Osteocyte (in vitro differentiated cells): ENCODE data around the gene EPHX1. TPM values are rescaled to one million over a fixed set of nuclear protein-coding genes. Genes with fewer than 3 reads are reported as not detected.

Source experiments
- DNase-seq: peaks from one replicate; pipeline ENCODE4 v3.0.0; 2021; ENCODE audit warnings: mixed read lengths; ENCODE audit not compliant: unreplicated experiment; ENCODE audit errors: extremely low spot score
- H3K27ac Mint-ChIP-seq: one replicate; pipeline ENCODE4 v1.8.0; 2021; ENCODE audit warnings: mild to moderate bottlenecking, mixed read lengths; ENCODE audit not compliant: unreplicated experiment
- H3K27me3 Mint-ChIP-seq: one replicate; pipeline ENCODE4 v1.8.0; 2021; ENCODE audit warnings: mixed read lengths; ENCODE audit not compliant: unreplicated experiment
- H3K36me3 Mint-ChIP-seq: one replicate; pipeline ENCODE4 v1.8.0; 2021; ENCODE audit warnings: mixed read lengths; ENCODE audit not compliant: unreplicated experiment
- H3K4me1 Mint-ChIP-seq: one replicate; pipeline ENCODE4 v1.8.0; 2021; ENCODE audit warnings: mixed read lengths; ENCODE audit not compliant: unreplicated experiment
- H3K4me3 Mint-ChIP-seq: one replicate; pipeline ENCODE4 v1.8.0; 2021; ENCODE audit warnings: mild to moderate bottlenecking, moderate library complexity, mixed read lengths; ENCODE audit not compliant: unreplicated experiment
- H3K9me3 Mint-ChIP-seq: one replicate; pipeline ENCODE4 v1.8.0; 2021; ENCODE audit warnings: mixed read lengths; ENCODE audit not compliant: unreplicated experiment
- total RNA-seq: library from RNA; stranded (reverse); gene quantifications from 2 replicates; pipeline ENCODE4 v1.2.1, GENCODE V29; 2021
- TF ChIP-seq, protein P1 (sequence below): fragments of 200-600 bp; sonication (generic); IDR thresholded peaks from 2 replicates; pipeline ENCODE4 v1.5.0; 2021; ENCODE audit warnings: antibody characterized with exemption, mild to moderate bottlenecking, moderate library complexity

The EPHX1 gene
- total RNA-seq, 1 donor from 2014 or later, result 32.3 TPM

GRCh38 chr1:225862581-225862950 is 52.6 kb downstream of the EPHX1 start:
- Mint-ChIP-seq H3K9me3 (no peaks in the 10 kb centered on the region), H3K4me1 (peaks cover 15% of the 10 kb centered on the region), H3K27ac (no peak overlapping the region), H3K4me3 (no peak overlapping the region), H3K36me3 (peaks cover 27% of the 10 kb centered on the region), H3K27me3 (no peaks in the 10 kb centered on the region)
- TF ChIP-seq, protein P1, sequence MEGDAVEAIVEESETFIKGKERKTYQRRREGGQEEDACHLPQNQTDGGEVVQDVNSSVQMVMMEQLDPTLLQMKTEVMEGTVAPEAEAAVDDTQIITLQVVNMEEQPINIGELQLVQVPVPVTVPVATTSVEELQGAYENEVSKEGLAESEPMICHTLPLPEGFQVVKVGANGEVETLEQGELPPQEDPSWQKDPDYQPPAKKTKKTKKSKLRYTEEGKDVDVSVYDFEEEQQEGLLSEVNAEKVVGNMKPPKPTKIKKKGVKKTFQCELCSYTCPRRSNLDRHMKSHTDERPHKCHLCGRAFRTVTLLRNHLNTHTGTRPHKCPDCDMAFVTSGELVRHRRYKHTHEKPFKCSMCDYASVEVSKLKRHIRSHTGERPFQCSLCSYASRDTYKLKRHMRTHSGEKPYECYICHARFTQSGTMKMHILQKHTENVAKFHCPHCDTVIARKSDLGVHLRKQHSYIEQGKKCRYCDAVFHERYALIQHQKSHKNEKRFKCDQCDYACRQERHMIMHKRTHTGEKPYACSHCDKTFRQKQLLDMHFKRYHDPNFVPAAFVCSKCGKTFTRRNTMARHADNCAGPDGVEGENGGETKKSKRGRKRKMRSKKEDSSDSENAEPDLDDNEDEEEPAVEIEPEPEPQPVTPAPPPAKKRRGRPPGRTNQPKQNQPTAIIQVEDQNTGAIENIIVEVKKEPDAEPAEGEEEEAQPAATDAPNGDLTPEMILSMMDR, result no peak
- DNase-seq, result no peak

DNA sequence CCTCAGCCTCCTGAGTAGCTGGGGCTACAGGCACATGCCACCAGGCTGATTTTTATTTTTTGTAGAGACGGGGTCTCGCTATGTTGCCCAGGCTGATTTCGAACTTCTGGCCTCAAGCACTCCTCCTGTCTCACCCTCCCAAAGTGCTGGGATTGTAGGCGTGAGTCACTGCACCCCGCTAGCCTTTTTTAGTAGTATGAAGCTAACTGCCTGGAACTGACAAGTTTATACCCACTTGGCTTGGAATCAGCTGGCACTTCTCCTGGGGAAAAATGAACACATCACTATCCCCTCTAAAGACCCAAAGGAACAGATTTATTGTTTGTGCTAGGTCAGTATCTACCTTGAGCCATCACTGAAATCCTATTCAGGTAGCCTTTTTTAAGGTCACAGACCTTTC is 53.2 kb downstream of the EPHX1 start:
- H3K27me3 Mint-ChIP-seq, result no peaks in the 10 kb centered on the region
- H3K4me3 Mint-ChIP-seq, result no peak overlapping the region
- peaks cover 15% of the 10 kb centered on the region for H3K4me1 Mint-ChIP-seq
- H3K36me3 Mint-ChIP-seq, result peaks cover 27% of the 10 kb centered on the region
- no peak for DNase-seq
- TF ChIP-seq, protein P1, result no peak
- H3K27ac Mint-ChIP-seq, result no peak overlapping the region
- no peaks in the 10 kb centered on the region for H3K9me3 Mint-ChIP-seq

GRCh38 chr1:225865514-225865913 is 55.6 kb downstream of the EPHX1 start:
- H3K27ac Mint-ChIP-seq, result no peak overlapping the region
- peaks cover 28% of the 10 kb centered on the region for H3K36me3 Mint-ChIP-seq
- H3K9me3 Mint-ChIP-seq, result no peaks in the 10 kb centered on the region
- H3K4me1 Mint-ChIP-seq, result peaks cover 15% of the 10 kb centered on the region
- H3K27me3 Mint-ChIP-seq, result no peaks in the 10 kb centered on the region
- H3K4me3 Mint-ChIP-seq, result no peak overlapping the region
- DNase-seq, result no peak
- TF ChIP-seq, protein P1, result no peak

DNA sequence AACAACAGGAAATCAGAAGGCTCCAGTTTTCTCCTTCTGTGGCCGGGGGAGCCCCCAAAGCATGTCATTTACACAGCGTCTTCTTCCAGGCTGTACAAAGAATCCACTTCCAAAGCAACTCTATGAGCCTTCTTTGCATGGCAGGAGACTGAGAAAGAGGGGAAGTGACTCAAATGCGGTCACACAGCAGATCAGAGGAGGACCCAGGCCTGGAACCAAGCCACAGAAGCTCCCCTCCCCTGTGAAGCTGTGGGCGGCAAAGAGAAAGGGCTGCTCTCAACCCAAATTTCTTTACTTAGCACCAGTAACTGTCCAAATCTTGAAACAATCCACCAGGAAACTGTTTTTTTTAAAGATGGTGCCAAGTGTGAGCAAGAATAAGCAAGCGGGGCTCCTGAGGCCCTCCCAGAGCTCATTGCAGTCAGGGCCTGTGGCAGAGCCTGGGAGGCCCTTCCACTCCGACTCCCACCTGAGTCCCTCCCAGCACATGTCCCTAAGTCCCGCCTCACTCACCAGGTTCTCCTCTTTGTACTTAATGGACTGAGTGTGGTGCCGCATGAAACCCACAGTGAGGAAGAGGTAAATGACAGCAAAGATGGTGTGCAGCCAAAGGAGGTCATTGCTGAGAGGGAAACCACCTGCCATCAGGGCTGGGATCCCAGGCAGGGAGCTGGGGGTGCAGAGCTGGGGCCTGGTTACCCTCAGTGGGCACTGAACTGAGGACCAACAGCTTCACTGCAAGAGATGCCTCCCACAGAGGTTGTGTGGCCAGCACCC is 56.3 kb downstream of the EPHX1 start:
- Mint-ChIP-seq H3K9me3 (no peaks in the 10 kb centered on the region), H3K27me3 (no peaks in the 10 kb centered on the region), H3K36me3 (peaks cover 33% of the 10 kb centered on the region), H3K4me3 (no peak overlapping the region), H3K4me1 (peaks cover 15% of the 10 kb centered on the region), H3K27ac (no peak overlapping the region)
- no peak for DNase-seq
- TF ChIP-seq, protein P1, result no peak

DNA sequence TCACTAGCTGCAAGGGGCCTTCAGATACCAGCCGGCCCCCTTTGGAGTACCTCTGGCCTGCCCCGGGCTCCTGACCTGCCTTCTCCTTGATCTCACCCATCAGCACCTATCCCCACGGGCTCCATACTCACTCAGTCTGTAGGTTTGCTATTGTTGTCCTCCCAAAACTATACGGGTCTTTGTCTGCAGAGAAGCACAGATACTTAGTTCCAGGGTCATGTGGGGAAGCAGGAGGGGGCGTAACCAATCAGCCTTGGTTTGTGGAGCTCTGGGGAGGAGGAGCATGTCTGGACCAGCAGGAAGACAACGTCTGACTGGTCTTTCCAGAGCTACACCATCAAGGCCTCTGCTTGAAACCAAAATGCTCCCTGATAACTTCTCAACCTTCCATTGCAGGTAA is 57.1 kb downstream of the EPHX1 start:
- Mint-ChIP-seq H3K27me3 (no peaks in the 10 kb centered on the region), H3K27ac (no peak overlapping the region), H3K36me3 (peaks cover 39% of the 10 kb centered on the region), H3K9me3 (no peaks in the 10 kb centered on the region), H3K4me1 (peaks cover 19% of the 10 kb centered on the region), H3K4me3 (no peak overlapping the region)
- TF ChIP-seq, protein P1, result no peak
- DNase-seq, result no peak
